GM23338 (cell line): ENCODE results near the gene PIK3C2G.

ENCODE experiments used
- CTCF ChIP-seq, 2 experiments: fragments of 200-600 bp in 1 of 2; sonication (generic) in 1 of 2; conservative IDR thresholded peaks; 2 replicates each; pipeline versions ENCODE4 v1.5.1 to v1.6.1; 2016 to 2017; ENCODE audit warnings: antibody characterized with exemption in 2 of 2, low read depth in 2 of 2, mild to moderate bottlenecking in 2 of 2, moderate library complexity in 1 of 2
- EZH2 ChIP-seq: fragments of 200-600 bp; sonication (generic); IDR thresholded peaks from one replicate; pipeline ENCODE4 v1.8.0; 2017; ENCODE audit warnings: antibody characterized with exemption, mild to moderate bottlenecking, low read depth; ENCODE audit not compliant: unreplicated experiment
- POLR2AphosphoS5 ChIP-seq: IDR thresholded peaks from 2 replicates; pipeline ENCODE4 v1.6.1; 2016; ENCODE audit warnings: antibody characterized with exemption, low read depth

DNA sequence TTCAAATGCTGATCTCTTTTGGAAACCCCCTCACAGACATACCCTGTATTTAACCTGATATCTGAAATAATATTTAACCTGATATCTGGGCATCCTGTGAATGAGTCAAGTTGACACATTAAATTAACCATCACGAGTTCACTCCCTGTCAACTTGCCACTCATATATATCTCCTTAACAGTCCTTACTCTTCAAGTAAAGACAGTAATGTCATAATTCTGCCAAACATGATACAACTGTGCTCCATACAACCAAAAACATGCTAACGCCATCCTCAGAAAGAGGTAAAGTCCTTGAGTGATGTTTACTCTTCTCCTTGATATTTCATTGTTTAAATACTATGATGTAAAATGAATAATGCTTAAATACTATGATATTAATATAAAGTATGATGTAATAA is 371.5 kb downstream of the PIK3C2G start:
- TF ChIP-seq CTCF (conservative IDR thresholded peaks at IDR 0.05; ENCODE audit: low read depth in 2 of 2) = no peak
- TF ChIP-seq POLR2AphosphoS5 = no peak
- no peak for TF ChIP-seq EZH2
